Neural cell (in vitro differentiated cells): ENCODE measurements around the gene PTPRK. TPM values are rescaled to one million over a fixed set of nuclear protein-coding genes. Genes with fewer than 3 reads are reported as not detected.

Experiments used
- H2AFZ ChIP-seq: fragments of 200-600, 300-800 bp; sonication (generic), shearing (Covaris generic); 2 replicates; pipeline ENCODE4 v1.6.0; 2014; ENCODE audit warnings: low read depth, mild to moderate bottlenecking, antibody characterized with exemption, low read length, moderate library complexity
- H3F3A ChIP-seq: fragments of 200-600 bp; shearing (Covaris generic); 2 replicates; pipeline ENCODE4 v1.6.1; 2016; ENCODE audit warnings: mild to moderate bottlenecking, moderate library complexity, mixed read lengths, antibody characterized with exemption, low read length; ENCODE audit not compliant: insufficient read depth, poor library complexity, severe bottlenecking
- H3K27ac ChIP-seq: fragments of 200-600, 300-800 bp; sonication (generic), shearing (Covaris generic); 2 replicates; pipeline ENCODE4 v1.5.1; 2014; ENCODE audit warnings: mild to moderate bottlenecking, low read length, moderate library complexity
- H3K27me3 ChIP-seq: fragments of 300-800, 200-600 bp; sonication (generic), shearing (Covaris generic); 2 replicates; pipeline ENCODE4 v1.6.0; 2014; ENCODE audit warnings: mild to moderate bottlenecking, low read depth, low read length, moderate library complexity; ENCODE audit not compliant: insufficient read depth
- H3K36me3 ChIP-seq: fragments of 300-800, 200-600 bp; sonication (generic), shearing (Covaris generic); 2 replicates; pipeline ENCODE4 v1.5.1; 2014; ENCODE audit warnings: mild to moderate bottlenecking, antibody characterized with exemption, low read length, moderate library complexity; ENCODE audit not compliant: insufficient read depth
- H3K4me2 ChIP-seq: fragments of 300-800, 200-600 bp; sonication (generic), shearing (Covaris generic); 2 replicates; pipeline ENCODE4 v1.6.0; 2014; ENCODE audit warnings: mild to moderate bottlenecking, low read length
- H3K4me3 ChIP-seq: fragments of 300-800, 200-600 bp; sonication (generic), shearing (Covaris generic); 2 replicates; pipeline ENCODE4 v1.5.1; 2014; ENCODE audit warnings: mild to moderate bottlenecking, low read length, moderate library complexity
- H3K79me2 ChIP-seq: fragments of 200-600 bp; shearing (Covaris generic); replicated peaks from 2 replicates; pipeline ENCODE4 v1.6.0; 2014; ENCODE audit warnings: mild to moderate bottlenecking, low read length, moderate library complexity; ENCODE audit not compliant: insufficient read depth
- H3K9ac ChIP-seq: fragments of 300-800, 200-600 bp; sonication (generic), shearing (Covaris generic); 2 replicates; pipeline ENCODE4 v1.6.1; 2016; ENCODE audit warnings: mild to moderate bottlenecking, low read length, mixed read lengths
- H3K9me2 ChIP-seq: fragments of 200-600 bp; shearing (Covaris generic); 2 replicates; pipeline ENCODE4 v1.6.1; 2016; ENCODE audit warnings: mild to moderate bottlenecking, low read length, mixed read lengths; ENCODE audit not compliant: insufficient read depth
- H3K9me3 ChIP-seq: fragments of 200-600, 300-800 bp; sonication (generic), shearing (Covaris generic); 2 replicates; pipeline ENCODE4 v1.6.1; 2016; ENCODE audit warnings: mild to moderate bottlenecking, mixed run types, low read length, moderate library complexity, mixed read lengths
- H4K20me1 ChIP-seq: fragments of 200-600 bp; shearing (Covaris generic); 2 replicates; pipeline ENCODE4 v1.6.1; 2016; ENCODE audit warnings: mild to moderate bottlenecking, mixed run types; ENCODE audit not compliant: insufficient read depth
- CTCF ChIP-seq: fragments of 450-650 bp; IDR thresholded peaks from 2 replicates; pipeline ENCODE4 v1.5.1; 2014; ENCODE audit warnings: antibody characterized with exemption, mild to moderate bottlenecking, moderate library complexity; ENCODE audit not compliant: poor library complexity, severe bottlenecking
- EP300 ChIP-seq: fragments of 450-650 bp; conservative IDR thresholded peaks from 2 replicates; pipeline ENCODE4 v1.6.1; 2014; ENCODE audit warnings: antibody characterized with exemption, mild to moderate bottlenecking, moderate library complexity; ENCODE audit not compliant: poor library complexity, severe bottlenecking
- EZH2 ChIP-seq: fragments of 200-600, 300-800 bp; shearing (Covaris generic), sonication (generic); IDR thresholded peaks from 2 replicates; pipeline ENCODE4 v1.6.1; 2014; ENCODE audit warnings: antibody characterized with exemption, low read length, borderline replicate concordance, mild to moderate bottlenecking; ENCODE audit not compliant: insufficient read depth, poor library complexity, severe bottlenecking
- MXI1 ChIP-seq: fragments of 450-650 bp; conservative IDR thresholded peaks from 2 replicates; pipeline ENCODE4 v1.6.1; 2014; ENCODE audit warnings: antibody characterized with exemption, mild to moderate bottlenecking; ENCODE audit not compliant: poor library complexity, severe bottlenecking
- POLR2AphosphoS5 ChIP-seq: IDR thresholded peaks from 2 replicates; pipeline ENCODE4 v1.6.1; 2012
- RAD21 ChIP-seq: fragments of 450-650 bp; conservative IDR thresholded peaks from 2 replicates; pipeline ENCODE4 v1.6.1; 2014; ENCODE audit warnings: antibody characterized with exemption, mild to moderate bottlenecking, moderate library complexity
- REST ChIP-seq: IDR thresholded peaks from 2 replicates; pipeline ENCODE4 v1.6.1; 2012; ENCODE audit warnings: borderline replicate concordance
- SMC3 ChIP-seq: fragments of 450-650 bp; conservative IDR thresholded peaks from 2 replicates; pipeline ENCODE4 v1.6.1; 2014; ENCODE audit warnings: antibody characterized with exemption, mild to moderate bottlenecking, moderate library complexity; ENCODE audit not compliant: poor library complexity
- TAF1 ChIP-seq: IDR thresholded peaks from 2 replicates; pipeline ENCODE4 v1.6.1; 2012; ENCODE audit warnings: low read depth
- polyA plus RNA-seq: library from polyadenylated mRNA; depleted of rRNA; stranded (reverse); fragments of >200 nt; gene quantifications from 2 replicates; pipeline ENCODE4 v1.2.3, GENCODE V29; 2014

The PTPRK gene
- polyA plus RNA-seq, 1 donor from 2014 or later: 10.4 TPM

- H3K9me3 ChIP-seq: no peaks in the 10 kb centered on the region
- H4K20me1 ChIP-seq: no peaks in the 10 kb centered on the region
- no peak overlapping the region for H3K27ac ChIP-seq
- TF ChIP-seq RAD21 (no peak), MXI1 (no peak), CTCF (no peak), POLR2AphosphoS5 (no peak), EZH2 (no peak)
- no peaks in the 10 kb centered on the region for H3F3A ChIP-seq
- no peaks in the 10 kb centered on the region for H3K9me2 ChIP-seq
- no peaks in the 10 kb centered on the region for H3K79me2 ChIP-seq
- H3K27me3 ChIP-seq: no peaks in the 10 kb centered on the region
- H3K9ac ChIP-seq: no peak overlapping the region
- H3K36me3 ChIP-seq: no peaks in the 10 kb centered on the region
- H3K4me2 ChIP-seq: no peak overlapping the region
- no peak overlapping the region for H3K4me3 ChIP-seq
- no peak overlapping the region for H2AFZ ChIP-seq
These were observed 582.7 kb downstream of the PTPRK start for GRCh38 chr6:127937747-127938146.

GRCh38 chr6:127937102-127937501, 583.3 kb downstream of the PTPRK start:
- Histone ChIP-seq H3K9me2 (no peaks in the 10 kb centered on the region), H3K9me3 (no peaks in the 10 kb centered on the region), H3K27me3 (no peaks in the 10 kb centered on the region), H4K20me1 (no peaks in the 10 kb centered on the region), H3F3A (no peaks in the 10 kb centered on the region), H3K4me2 (no peak overlapping the region), H3K79me2 (no peaks in the 10 kb centered on the region), H3K27ac (no peak overlapping the region), H3K36me3 (no peaks in the 10 kb centered on the region), H3K4me3 (no peak overlapping the region), H2AFZ (no peak overlapping the region), H3K9ac (no peak overlapping the region)
- TF ChIP-seq SMC3 (no peak), RAD21 (no peak), CTCF (no peak), REST (no peak), TAF1 (no peak), EZH2 (no peak), EP300 (no peak), POLR2AphosphoS5 (no peak), MXI1 (no peak)
